ENCODE results near the gene SERPINB13.
"Not testable (repeated sequence)": the region's sequence is repeated elsewhere in the genome, so short reads cannot be mapped to it uniquely, and the experiment has no call there.

The SERPINB13 gene

GRCh38 chr18:63590966-63591695 lies 4.0 kb downstream of the SERPINB13 start:
- DNase-seq: no peak

DNA sequence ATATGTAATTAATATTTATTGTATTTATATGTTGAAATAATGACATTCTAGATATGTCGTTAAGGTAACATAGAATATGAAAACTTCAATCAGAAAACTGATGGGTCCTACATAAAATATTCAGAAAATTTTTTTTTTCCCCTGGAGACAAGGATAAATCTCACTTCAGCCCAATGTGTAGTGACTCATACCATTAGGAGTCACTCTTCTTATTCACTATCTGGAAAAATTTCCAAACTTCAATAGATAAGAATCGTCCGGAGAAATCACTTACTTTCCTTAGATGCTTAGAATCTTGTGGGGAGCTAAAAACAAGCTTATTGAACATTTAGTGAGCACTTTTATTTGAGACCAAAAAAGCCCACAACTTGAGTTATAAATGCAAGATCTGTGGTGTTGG lies 4.6 kb downstream of the SERPINB13 start:
- no peak for DNase-seq

GRCh38 chr18:63592471-63592870 lies 5.3 kb downstream of the SERPINB13 start:
- no peak for DNase-seq

DNA sequence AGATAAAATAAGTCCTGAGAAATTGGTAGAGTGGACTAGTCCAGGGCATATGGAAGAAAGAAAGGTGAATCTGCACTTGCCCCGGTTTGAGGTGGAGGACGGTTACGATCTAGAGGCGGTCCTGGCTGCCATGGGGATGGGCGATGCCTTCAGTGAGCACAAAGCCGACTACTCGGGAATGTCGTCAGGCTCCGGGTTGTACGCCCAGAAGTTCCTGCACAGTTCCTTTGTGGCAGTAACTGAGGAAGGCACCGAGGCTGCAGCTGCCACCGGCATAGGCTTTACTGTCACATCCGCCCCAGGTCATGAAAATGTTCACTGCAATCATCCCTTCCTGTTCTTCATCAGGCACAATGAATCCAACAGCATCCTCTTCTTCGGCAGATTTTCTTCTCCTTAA lies 9.8 kb downstream of the SERPINB13 start:
- DNase-seq: no peak

GRCh38 chr18:63603355-63603754 lies 16.2 kb downstream of the SERPINB13 start:
- no peak for DNase-seq

DNA sequence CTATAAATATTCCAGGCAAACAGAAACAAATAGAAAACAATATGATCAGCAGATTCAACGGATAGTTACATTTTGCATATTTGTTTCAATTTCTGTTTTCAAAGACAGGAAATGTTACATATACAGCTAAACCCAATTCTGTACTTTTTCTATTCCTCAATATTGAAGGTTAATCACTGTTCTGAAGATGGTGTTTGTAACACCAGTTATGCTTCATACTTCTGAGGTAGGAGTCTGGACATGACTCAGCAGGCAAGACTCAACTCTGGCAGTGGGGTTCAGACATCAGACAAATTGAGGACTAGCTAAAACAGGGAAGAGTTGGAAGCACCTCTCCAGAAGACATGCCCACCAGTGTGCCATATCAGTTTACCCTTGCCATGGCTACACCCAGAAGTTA lies 16.6 kb downstream of the SERPINB13 start:
- DNase-seq: no peak

DNA sequence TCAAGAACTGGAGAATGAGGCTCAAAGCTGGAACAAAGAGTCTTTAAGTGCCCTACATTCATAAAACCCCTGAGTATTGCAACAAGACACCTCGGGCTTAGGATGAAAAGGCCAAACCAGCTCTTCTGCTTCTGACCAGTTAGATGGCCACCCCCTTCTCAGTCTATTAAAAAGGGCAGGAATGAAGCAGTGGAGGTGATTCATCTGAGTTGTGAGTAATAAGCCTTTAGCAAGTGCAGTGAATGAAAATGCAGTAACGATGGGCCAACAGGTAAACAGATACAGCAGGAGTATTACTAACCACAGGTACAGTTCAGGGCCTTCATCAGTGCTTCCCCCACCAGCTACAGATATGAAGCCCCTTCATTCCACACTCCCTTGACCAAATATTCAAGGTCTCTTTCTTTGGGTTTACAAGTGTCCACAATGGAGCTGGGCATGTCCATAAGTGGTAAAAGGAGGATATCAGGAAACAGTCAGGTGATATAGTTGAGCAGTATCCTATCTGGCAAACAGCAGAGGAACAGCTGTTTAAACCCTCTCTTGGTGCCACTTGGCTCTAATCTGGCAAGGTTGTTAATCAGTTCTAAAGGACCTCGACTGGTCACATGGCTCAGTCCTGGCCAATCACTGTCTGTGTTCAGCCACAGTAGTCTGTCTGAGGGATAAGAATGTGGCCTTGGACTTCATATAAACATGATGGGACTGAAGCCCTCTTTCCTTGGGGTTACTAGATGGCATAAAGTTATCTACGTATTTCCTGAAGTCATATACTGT lies 17.8 kb downstream of the SERPINB13 start:
- DNase-seq: no peak

- DNase-seq: no peak
Observed at GRCh38 chr18:63606526-63606925, 19.4 kb downstream of the SERPINB13 start.

- no peak for DNase-seq
Observed at GRCh38 chr18:63613420-63613819, 26.3 kb downstream of the SERPINB13 start.

- no peak for DNase-seq
Observed at GRCh38 chr18:63617049-63617914, 30.1 kb downstream of the SERPINB13 start.

GRCh38 chr18:63617915-63618234 lies 30.7 kb downstream of the SERPINB13 start:
- no peak for DNase-seq

DNA sequence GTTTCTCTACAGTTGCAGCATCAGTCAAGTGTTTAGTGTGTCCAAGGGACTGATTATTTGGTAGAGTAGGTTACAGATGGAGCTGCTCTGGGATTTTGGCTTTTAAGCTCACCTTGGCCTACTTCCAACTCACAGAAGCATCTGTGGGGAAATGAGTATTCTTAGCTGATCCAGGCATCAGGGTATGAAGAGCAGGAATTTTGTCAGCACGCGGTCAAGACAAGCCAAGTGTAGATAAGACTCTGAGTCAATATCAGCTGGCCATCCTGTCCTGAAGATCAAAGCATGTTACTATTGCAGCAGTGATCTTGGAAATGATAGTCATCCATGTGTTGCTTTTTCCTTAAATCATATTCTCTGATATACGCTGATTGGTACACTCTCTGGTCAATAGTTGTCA lies 32.5 kb downstream of the SERPINB13 start:
- no peak for DNase-seq

- DNase-seq: no peak
Observed at GRCh38 chr18:63624863-63625262, 37.7 kb downstream of the SERPINB13 start.

- no peak for DNase-seq
Observed at GRCh38 chr18:63626431-63626830, 39.3 kb downstream of the SERPINB13 start.

DNA sequence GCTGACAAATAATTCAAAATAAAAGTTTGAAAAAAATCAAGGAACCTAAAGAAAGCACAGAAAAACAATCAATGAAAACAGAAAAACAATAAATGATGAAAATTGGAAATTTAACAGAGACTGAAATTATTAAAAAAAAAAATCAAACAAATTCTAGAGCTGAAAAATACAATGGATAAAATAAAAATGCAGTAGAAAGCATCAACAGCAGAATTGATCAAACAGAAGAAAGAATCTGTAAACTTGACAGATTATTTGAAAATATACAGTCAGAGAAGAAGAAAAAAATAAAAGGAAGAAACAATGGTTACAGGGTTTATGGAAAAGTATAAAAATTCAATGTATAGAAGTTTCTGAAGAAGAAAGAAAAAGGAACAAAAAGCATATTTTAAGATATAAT lies 40.7 kb downstream of the SERPINB13 start:
- no peak for DNase-seq

- DNase-seq: no peak
Observed at GRCh38 chr18:63637703-63638102, 50.6 kb downstream of the SERPINB13 start.

DNA sequence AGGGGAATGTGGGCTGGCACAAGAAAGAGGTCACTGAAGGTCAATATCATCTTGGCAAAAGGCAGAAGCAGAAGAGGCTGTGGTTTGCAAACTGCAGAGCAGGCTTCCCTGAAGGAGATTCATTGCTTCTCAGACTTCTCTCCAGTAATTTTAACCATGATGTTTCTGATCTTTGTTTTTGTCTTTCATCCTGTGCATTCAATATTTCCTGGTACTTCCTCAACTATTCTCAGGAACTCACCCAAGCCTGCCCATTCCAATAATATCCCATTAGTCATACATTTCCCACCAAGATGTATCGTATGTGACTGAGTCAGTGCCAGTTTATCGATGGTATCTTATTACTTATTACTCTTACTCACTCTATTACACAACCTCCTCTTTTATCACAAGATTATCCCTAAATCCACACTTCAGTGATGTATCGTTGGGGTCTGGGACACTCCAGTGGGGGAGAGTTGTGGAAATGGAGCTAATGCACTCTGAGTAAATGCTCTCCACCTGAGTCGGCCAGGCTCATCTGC lies 54.1 kb downstream of the SERPINB13 start:
- DNase-seq: not testable (repeated sequence)

DNA sequence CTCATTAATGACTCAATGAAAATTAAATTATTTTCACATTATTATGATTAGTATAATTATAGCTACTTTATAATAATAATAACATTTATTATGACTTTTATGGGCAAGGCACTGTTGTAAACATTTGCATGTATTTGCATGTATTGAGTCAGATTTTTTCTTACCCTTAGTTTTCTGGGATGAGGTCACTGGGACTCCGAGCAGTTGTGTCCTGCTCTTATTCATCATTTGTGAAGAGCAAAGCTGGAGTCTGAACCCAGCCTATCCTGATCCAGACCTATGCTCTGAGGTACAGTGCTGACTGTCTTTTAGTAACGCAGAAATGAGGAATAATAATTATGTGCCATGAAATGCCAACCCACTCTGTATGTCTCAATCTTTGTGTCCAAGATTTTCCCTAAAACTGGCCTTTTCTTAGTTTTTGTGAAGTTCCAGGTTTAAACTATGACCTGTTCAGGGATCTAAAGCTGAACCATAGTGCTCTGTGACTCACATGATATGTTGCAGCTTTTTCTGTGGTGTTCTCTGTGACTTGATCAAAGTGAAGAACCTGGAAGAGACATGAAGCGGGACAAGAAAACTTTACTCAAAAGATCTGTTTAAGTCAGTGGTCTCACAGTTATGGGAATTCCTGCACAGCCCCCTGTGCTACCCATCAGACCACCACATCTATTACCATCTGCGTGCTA lies 55.7 kb downstream of the SERPINB13 start:
- DNase-seq: not testable (repeated sequence)

- not testable (repeated sequence) for DNase-seq
Observed at GRCh38 chr18:63644142-63644541, 57.0 kb downstream of the SERPINB13 start, which contains the start of gene SERPINB4. TSS of gene SERPINB4 (minus strand) at chr18:63644256. CDS start at chr18:63643577, 679 bp downstream.

GRCh38 chr18:63644694-63645093 lies 57.6 kb downstream of the SERPINB13 start:
- not testable (repeated sequence) for DNase-seq

GRCh38 chr18:63646936-63647335 lies 59.8 kb downstream of the SERPINB13 start:
- no peak for DNase-seq

GRCh38 chr18:63648241-63648640 lies 61.1 kb downstream of the SERPINB13 start:
- no peak for DNase-seq

All from stimulated activated CD4-positive, alpha-beta T cell treated with anti-CD3 and anti-CD28 coated beads, Interleukin-15, amount 100 ng/mL, for 24 hours (primary cell).